ENCODE measurements around the gene EPHA2.
"Not testable (repeated sequence)": the region's sequence is repeated elsewhere in the genome, so short reads cannot be mapped to it uniquely, and the experiment has no call there.

Gene EPHA2

DNA sequence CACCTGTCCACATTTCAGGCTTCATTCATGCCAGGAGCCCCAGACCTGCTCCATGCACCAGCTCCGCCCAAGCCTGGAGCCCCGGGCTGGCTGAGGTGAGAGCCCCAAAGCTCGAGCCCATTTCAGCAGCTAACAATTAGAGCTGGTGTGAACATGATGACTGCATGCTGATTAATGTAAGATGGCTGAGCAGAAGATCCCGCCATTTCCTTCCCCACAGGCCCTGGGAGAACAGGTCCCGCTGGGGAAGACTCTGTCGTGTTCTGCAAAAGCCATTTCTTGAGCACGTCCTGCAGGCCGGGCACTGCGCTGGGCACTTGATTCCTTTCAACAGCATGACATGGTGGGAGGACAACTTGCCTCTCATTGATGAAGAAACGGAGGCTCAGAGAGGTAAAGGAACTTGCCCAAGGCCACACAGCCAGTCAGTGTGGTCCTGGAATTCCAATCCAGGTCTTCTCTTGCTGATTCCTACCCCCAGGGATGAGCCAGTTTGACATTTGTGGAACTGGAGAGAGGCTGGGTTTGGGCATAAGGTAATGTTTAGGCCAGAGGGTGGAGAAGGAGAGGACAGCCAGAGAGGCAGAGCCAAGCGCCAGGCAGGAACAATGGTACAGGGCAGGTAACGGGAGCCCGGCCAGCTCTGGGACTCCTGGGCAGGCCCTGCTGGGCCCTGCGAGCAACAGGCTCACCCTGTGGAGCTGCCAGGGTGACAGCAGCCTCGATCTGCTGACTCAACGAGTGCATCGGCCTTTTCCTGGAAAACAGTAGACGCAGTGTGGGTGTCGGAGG is 28.1 kb upstream of the EPHA2 start:
- DNase-seq = no peak

- no peak for DNase-seq
Observed at GRCh38 chr1:16183179-16183578, 27.3 kb upstream of the EPHA2 start.

DNA sequence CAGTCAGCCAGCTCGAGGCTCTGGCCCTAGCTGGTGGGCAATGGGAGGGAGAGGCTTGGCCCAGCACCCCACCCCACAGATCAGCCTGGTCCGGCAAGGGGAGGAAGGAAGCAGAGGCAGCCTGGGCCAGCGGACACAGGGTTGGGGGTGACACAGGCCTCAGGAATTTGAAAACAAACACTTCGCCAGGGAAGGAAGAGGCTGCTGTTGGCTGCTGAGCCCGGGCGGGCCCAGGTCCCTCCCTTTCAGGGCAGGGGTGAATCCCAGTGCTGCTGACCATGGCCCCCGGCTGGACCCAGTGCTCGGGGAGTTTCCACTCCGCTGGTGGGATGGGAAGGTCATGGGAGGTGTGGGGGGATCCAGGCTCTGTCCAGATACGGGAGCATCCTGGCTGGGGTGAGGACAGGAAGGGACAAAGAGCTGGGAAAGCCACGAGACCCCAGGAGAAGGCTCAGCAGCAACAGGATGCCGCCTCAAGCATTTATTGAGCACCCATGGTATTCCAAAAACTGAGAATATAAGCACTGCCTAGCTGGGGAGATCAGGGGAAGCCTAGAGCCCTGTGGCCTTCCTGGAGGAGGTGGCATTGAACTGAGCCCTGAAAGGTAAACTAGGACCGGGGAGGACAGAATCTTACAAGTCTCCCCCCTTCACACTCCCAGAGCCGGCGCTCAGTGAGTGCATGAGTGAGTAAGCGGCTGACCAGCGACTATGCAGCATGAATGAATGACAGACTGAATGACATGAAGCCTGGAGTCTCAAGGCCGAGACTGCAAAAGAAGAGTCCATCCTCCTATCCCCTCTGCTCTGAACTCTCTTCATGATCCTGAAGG is 26.2 kb upstream of the EPHA2 start:
- DNase-seq = no peak

GRCh38 chr1:16180291-16180824 is 24.5 kb upstream of the EPHA2 start:
- DNase-seq = no peak

DNA sequence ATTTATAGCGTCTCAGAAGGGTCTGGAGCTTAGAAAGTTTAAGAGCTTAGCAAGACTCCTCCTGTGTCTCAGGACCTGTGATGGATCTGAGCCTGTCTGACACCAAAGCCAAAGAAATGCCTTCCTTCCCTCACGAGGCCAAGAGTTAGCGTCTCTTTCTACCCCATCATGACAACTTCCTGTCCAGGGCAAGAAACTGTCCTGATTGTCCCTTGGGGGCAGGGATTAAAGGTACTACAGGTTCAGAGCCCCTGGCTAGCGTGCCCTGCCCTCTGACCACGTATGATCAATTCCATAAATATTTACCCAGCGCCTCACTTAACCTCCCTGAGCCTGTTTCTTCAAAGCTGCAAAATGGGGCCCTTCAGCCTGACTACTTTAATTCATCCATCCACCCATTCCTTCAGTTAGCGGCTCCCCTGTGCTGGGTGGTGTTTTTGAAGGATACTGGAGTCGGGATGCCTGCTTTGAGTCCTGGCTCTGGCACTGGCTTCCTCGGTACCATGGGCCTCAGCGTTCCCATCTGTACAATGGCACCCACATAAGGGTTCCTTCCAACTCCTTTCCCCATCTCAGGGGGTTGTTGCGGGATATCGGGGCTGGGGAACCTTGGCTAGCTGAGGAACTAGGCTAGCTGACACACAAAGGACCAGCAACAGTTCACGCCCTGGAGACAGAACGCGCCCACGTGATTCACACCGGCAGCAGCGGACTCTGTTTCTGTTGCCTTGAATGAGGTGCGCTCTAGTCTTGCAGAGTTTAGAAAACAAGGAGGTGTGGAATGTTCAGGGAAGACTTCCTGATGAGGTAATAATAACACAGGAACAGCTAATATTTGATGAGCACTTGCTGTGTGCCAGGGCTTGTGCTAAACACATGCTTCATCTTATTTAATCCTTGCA is 23.0 kb upstream of the EPHA2 start:
- no peak for DNase-seq

GRCh38 chr1:16177306-16177705 is 21.4 kb upstream of the EPHA2 start:
- no peak for DNase-seq

- no peak for DNase-seq
Observed at GRCh38 chr1:16176653-16177052, 20.8 kb upstream of the EPHA2 start.

DNA sequence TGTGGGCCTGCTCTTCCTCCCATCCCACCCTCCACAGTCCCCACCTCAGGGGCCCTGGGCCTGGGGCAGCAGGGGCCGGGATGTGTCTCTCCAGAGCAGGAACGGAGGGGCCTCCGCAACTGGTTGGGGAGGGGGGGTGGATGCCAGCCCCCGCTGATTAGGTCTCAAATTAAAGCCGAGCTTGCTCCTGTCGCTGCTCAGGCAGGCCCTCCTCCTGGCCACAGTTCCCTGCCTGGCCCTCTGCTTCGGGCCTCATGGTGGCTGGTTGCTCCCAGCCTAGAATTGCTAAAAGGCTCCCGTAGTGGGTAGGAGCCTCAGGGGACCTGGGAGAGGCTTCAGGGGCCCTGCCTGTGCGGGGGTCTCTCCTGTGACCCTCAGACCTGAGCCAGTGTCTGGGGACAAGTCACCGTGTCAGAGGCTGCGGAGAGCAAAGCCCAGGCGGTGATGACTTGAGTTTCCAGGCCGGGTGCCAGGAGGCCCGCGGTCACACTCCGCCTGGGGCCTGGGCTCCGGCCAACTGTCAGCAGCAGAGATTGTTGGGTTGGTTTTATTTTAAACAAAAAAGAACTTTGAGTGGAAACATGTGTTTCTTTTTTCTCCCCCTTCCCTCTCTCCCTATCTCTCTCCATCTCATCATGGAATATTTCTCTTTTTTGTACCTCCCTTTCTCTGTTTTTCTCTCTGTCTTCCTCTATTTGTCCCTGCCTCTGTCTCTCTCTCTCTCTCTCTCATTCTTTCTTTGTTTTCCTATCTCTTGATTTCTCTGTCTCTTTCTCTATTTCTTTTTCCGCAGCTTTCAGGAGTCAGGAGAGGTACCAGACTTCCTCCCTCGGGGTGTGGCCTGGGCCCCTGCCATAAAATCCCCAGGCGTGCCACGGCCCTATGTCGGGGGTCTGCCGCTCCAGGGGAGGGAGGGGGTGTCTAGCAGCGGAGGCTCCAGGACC is 20.0 kb upstream of the EPHA2 start:
- DNase-seq = peak; percentile 58

DNA sequence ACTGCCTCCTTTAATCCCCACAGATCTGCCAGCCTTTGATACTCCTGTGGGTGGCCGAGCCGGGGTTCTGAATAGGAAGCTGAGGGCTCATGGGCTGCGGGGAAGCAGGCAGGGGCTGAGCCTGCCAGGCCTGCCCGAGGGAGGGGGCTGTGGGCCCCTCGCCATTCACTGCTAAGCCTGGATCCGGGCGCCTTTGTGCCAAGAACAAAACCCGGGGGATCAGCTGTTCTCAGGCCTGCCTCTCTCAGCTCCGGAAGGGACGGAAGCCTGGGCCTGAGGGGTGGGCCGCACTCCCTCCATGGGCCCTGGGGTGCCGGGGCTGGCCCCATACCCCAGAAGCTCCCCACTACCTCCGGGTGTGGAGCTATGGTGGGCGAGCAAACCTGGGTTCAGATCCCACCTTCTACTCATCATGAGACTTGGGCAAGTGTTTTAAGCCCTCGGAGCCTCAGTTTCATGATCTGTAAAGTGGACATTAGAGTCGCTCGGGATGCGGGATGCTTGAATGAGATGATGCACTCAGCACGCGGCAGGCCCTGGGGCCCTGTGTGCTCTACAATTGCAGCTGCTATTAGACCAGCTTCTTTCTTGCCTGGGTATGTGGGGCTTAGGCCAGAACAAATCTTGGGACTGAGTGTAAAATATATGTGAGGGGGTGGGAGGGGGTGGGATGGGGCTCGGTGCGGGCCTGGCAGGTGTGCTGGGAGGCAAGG is 19.2 kb upstream of the EPHA2 start:
- DNase-seq = no peak

- DNase-seq = no peak
Observed at GRCh38 chr1:16174261-16174868, 18.5 kb upstream of the EPHA2 start.

- DNase-seq = no peak
Observed at GRCh38 chr1:16173447-16174260, 17.8 kb upstream of the EPHA2 start.

DNA sequence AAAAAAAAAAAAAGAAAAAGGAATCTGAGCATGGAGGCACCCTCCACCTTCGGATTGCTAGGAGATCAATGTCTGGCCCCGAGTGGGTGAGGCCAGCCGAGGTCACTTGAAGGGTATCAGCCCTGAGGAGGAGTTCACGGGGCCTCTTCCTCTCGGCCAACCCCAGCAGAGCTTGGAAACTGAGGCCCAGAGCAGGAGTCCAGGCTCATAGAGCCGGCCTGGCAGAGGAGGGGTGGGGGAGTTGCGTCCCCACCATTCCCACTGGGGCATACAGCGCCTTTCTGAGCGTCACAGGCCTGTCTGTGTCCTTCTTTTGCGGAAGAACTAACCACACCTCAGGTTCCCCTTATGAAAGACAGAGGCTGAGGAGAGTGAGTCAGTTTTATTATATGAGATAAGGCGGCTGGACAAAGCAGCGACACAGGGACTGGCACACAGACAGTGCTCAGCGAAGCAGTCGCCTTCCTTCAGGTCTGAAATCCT is 17.1 kb upstream of the EPHA2 start:
- DNase-seq = peak; percentile 73

- no peak for DNase-seq
Observed at GRCh38 chr1:16172218-16172830, 16.5 kb upstream of the EPHA2 start.

DNA sequence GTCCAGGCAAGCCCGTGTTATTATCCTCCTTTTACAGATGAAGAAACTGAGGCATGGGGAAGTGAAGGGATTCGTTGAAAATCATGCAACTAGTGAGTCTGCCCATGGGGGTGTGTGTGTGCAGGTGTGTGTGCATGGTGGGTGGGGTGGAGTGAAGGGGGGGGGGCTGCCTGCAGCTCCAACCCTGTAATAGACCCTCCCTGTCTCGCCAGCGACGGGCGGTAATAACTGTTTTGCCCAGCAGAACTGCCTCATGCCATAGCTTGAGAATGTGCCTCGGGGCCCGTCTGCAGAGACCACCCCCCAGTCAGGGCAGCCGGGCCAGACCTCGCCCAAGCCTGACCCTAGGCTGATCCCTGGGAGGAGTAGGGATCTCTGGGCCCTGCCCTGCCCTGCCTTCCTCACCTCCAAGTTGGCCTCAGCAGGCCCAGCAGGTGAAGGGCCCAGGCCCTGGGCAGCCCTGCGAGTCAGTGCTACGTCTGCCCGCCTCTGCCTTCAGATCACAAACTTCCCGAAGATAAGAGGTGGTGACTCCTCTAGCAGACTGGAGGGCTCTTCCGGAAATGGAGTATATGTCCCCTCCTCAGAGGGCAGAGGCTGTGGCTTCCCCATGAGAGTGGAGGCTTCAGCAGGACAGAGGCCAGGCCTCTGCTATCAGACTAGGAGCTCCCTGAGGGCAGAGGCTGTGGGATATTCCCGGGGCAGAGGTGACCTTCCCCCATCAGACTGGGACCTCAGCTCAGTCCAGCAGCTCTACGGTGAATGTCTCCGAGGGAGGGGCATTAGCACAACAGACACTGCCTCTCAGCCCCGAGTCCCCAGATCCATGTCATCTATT is 15.7 kb upstream of the EPHA2 start:
- no peak for DNase-seq

DNA sequence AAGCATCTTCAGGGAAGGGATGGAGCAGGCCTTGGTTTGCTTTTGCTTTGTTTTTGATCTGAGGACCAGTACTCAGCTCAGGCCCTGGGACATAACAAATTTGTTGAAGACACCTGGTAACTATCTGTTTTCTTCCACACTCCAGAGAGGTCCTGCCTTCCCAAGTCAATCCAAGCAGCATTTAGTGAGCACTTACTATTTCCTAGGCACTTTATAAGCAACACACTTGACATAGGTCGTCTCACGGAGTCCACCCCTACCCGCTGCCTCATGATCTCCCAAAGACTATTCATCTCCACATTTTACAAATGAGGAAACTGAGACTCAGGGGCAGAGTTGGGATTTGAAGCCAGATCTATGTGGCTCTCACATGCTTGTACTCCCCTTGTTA is 14.4 kb upstream of the EPHA2 start:
- DNase-seq = no peak

GRCh38 chr1:16168622-16169360 is 12.9 kb upstream of the EPHA2 start:
- no peak for DNase-seq

DNA sequence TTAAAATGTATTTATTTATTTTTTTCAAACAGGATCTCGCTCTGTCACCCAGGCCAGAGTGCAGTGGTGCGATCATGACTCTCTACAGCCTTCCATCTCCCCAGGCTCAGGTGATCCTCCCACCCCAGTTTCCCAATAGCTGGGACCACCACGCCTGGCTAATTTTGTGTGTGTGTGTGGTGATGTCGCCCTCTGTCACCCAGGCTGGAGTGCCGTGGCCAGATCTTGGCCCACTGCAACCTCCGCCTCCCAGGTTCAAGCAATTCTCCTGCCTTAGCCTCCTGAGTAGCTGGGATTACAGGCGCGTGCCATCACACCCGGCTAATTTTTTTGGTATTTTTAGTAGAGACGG is 12.3 kb upstream of the EPHA2 start:
- DNase-seq = not testable (repeated sequence)
